MM.1S (cell line): ENCODE measurements around the gene CASKIN1.

Experiments used
- DNase-seq: peaks from one replicate; pipeline ENCODE4 v3.0.0-alpha.2; 2015
- H2AFZ ChIP-seq: fragments of 300-600 bp; sonication (generic); 2 replicates; pipeline ENCODE4 v1.6.0; 2016; ENCODE audit warnings: antibody characterized with exemption, low read length
- H3F3A ChIP-seq: fragments of 300-600 bp; sonication (generic); 2 replicates; pipeline ENCODE4 v1.6.1; 2016; ENCODE audit warnings: mild to moderate bottlenecking, antibody characterized with exemption, low read length, moderate library complexity, mixed read lengths; ENCODE audit not compliant: insufficient read depth
- H3K27ac ChIP-seq: fragments of 300-600 bp; sonication (generic); 2 replicates; pipeline ENCODE4 v1.5.1; 2016; ENCODE audit warnings: mild to moderate bottlenecking, low read length
- H3K27me3 ChIP-seq: fragments of 300-600 bp; sonication (generic); replicated peaks from 2 replicates; pipeline ENCODE4 v1.6.0; 2016; ENCODE audit warnings: low read length; ENCODE audit not compliant: insufficient read depth
- H3K36me3 ChIP-seq: fragments of 300-600 bp; sonication (generic); replicated peaks from 2 replicates; pipeline ENCODE4 v1.6.1; 2016; ENCODE audit warnings: mild to moderate bottlenecking, low read length, mixed read lengths; ENCODE audit not compliant: insufficient read depth
- H3K4me1 ChIP-seq: fragments of 300-600 bp; sonication (generic); 2 replicates; pipeline ENCODE4 v1.6.1; 2016; ENCODE audit warnings: low read length, mixed read lengths
- H3K4me2 ChIP-seq: fragments of 300-600 bp; sonication (generic); 2 replicates; pipeline ENCODE4 v1.6.0; 2016; ENCODE audit warnings: low read depth, low read length
- H3K4me3 ChIP-seq: fragments of 300-600 bp; sonication (generic); 2 replicates; pipeline ENCODE4 v1.5.1; 2016; ENCODE audit warnings: low read length, mixed read lengths
- H3K79me2 ChIP-seq: fragments of 300-600 bp; sonication (generic); 2 replicates; pipeline ENCODE4 v1.6.1; 2016; ENCODE audit warnings: mixed run types, low read length, mixed read lengths
- H3K9ac ChIP-seq: fragments of 300-600 bp; sonication (generic); 2 replicates; pipeline ENCODE4 v1.6.1; 2016; ENCODE audit warnings: low read length, mixed read lengths
- H3K9me2 ChIP-seq: fragments of 300-600 bp; sonication (generic); replicated peaks from 2 replicates; pipeline ENCODE4 v1.6.1; 2016; ENCODE audit warnings: mild to moderate bottlenecking, low read length, mixed read lengths; ENCODE audit not compliant: insufficient read depth
- H3K9me3 ChIP-seq: fragments of 300-600 bp; sonication (generic); replicated peaks from 2 replicates; pipeline ENCODE4 v1.6.1; 2016; ENCODE audit warnings: mild to moderate bottlenecking, low read length, mixed read lengths; ENCODE audit not compliant: insufficient read depth
- H4K20me1 ChIP-seq: fragments of 300-600 bp; sonication (generic); 2 replicates; pipeline ENCODE4 v1.6.1; 2016; ENCODE audit warnings: mild to moderate bottlenecking, low read length, moderate library complexity, mixed read lengths; ENCODE audit not compliant: insufficient read depth
- CTCF ChIP-seq: fragments of 300-600 bp; sonication (generic); IDR thresholded peaks from 2 replicates; pipeline ENCODE4 v1.5.1; 2016; ENCODE audit warnings: antibody characterized with exemption, low read length, mixed read lengths
- EZH2 ChIP-seq: fragments of 300-600 bp; sonication (generic); optimal IDR thresholded peaks from 2 replicates; pipeline ENCODE3; 2017; ENCODE audit warnings: low read depth, mild to moderate bottlenecking, antibody characterized with exemption, low read length, mixed read lengths
- EZH2phosphoT487 ChIP-seq: fragments of 300-600 bp; sonication (generic); IDR thresholded peaks from 2 replicates; pipeline ENCODE4 v1.6.1; 2018; ENCODE audit warnings: antibody characterized with exemption, low read length

Gene CASKIN1

GRCh38 chr16:2211923-2212347, 15.5 kb upstream of the CASKIN1 start:
- no peak for DNase-seq
- Histone ChIP-seq H3K4me2 (no peak overlapping the region), H3K27me3 (no peaks in the 10 kb centered on the region), H3F3A (no peaks in the 10 kb centered on the region; the same call in 1 of the 2 replicates), H3K9me2 (no peaks in the 10 kb centered on the region), H3K9ac (no peak overlapping the region), H3K27ac (no peak overlapping the region), H2AFZ (no peak overlapping the region), H3K79me2 (peaks cover 30% of the 10 kb centered on the region), H3K9me3 (no peaks in the 10 kb centered on the region), H3K36me3 (no peaks in the 10 kb centered on the region; the same call in 1 of the 2 replicates), H3K4me3 (no peak overlapping the region), H3K4me1 (peaks cover 7% of the 10 kb centered on the region), H4K20me1 (no peaks in the 10 kb centered on the region)
- TF ChIP-seq EZH2 (no peak), EZH2phosphoT487 (no peak), CTCF (no peak)

- Histone ChIP-seq H3K36me3 (no peaks in the 10 kb centered on the region; the same call in 1 of the 2 replicates), H3K4me2 (no peak within 1 kb of the TSS), H3K9me3 (no peaks in the 10 kb centered on the region), H3K79me2 (peaks cover 42% of the 10 kb centered on the region), H3K4me3 (no peak within 1 kb of the TSS), H3K27me3 (no peaks in the 10 kb centered on the region), H2AFZ (no peak within 1 kb of the TSS), H3K9ac (no peak within 1 kb of the TSS), H3F3A (no peaks in the 10 kb centered on the region; the same call in 1 of the 2 replicates), H3K9me2 (no peaks in the 10 kb centered on the region), H4K20me1 (no peaks in the 10 kb centered on the region), H3K4me1 (peaks cover 10% of the 10 kb centered on the region), H3K27ac (no peak within 1 kb of the TSS)
- TF ChIP-seq EZH2, result no peak
- TF ChIP-seq CTCF, result no peak
- TF ChIP-seq EZH2phosphoT487, result no peak
- DNase-seq, result no peak
Measured at GRCh38 chr16:2210386-2211365, 14.3 kb upstream of the CASKIN1 start, which contains the start of gene BRICD5. Gene BRICD5 (minus strand): TSS chr16:2210863. CDS start chr16:2210833, 30 bp downstream.

- Histone ChIP-seq H3K27me3 (no peaks in the 10 kb centered on the region), H3K4me1 (peaks cover 10% of the 10 kb centered on the region), H3K79me2 (peaks cover 44% of the 10 kb centered on the region), H3K4me2 (no peak overlapping the region), H4K20me1 (no peaks in the 10 kb centered on the region), H3K9ac (no peak overlapping the region), H3K4me3 (no peak overlapping the region), H3K9me3 (no peaks in the 10 kb centered on the region), H2AFZ (no peak overlapping the region), H3K36me3 (no peaks in the 10 kb centered on the region; the same call in 1 of the 2 replicates), H3K27ac (no peak overlapping the region), H3F3A (no peaks in the 10 kb centered on the region; the same call in 1 of the 2 replicates), H3K9me2 (no peaks in the 10 kb centered on the region)
- TF ChIP-seq CTCF (no peak), EZH2 (no peak), EZH2phosphoT487 (no peak)
- no peak for DNase-seq
Measured at GRCh38 chr16:2210009-2210332, 13.6 kb upstream of the CASKIN1 start.
